SK-N-SH treated with all-trans-retinoic acid at 6 μM for 48 hours (cell line): ENCODE data around the gene FAM227B.

Source experiments
- BACH2 ChIP-seq: fragments of 250-450 bp; sonication (Bioruptor Pico); IDR thresholded peaks from 2 replicates; pipeline ENCODE4 v1.9.0; 2021; ENCODE audit warnings: mild to moderate bottlenecking, borderline replicate concordance
- CREB5 ChIP-seq: fragments of 250-450 bp; sonication (Bioruptor Pico); IDR thresholded peaks from 2 replicates; pipeline ENCODE4 v1.5.1; 2020; ENCODE audit warnings: low read depth, mild to moderate bottlenecking, moderate library complexity
- ESRRG ChIP-seq: fragments of 250-450 bp; sonication (Bioruptor Pico); IDR thresholded peaks from 2 replicates; pipeline ENCODE4 v1.6.1; 2021; ENCODE audit warnings: mild to moderate bottlenecking
- GLIS3 ChIP-seq: fragments of 250-450 bp; sonication (Bioruptor Pico); IDR thresholded peaks from 2 replicates; pipeline ENCODE4 v1.5.0; 2020; ENCODE audit warnings: mild to moderate bottlenecking, moderate library complexity
- PATZ1 ChIP-seq: fragments of 250-450 bp; sonication (Bioruptor Pico); IDR thresholded peaks from 2 replicates; pipeline ENCODE4 v1.8.0; 2020; ENCODE audit warnings: mild to moderate bottlenecking, moderate library complexity, borderline replicate concordance
- TCF4 ChIP-seq: fragments of 250-450 bp; sonication (Bioruptor Pico); IDR thresholded peaks from 2 replicates; pipeline ENCODE4 v1.8.0; 2021; ENCODE audit warnings: mild to moderate bottlenecking, moderate library complexity, borderline replicate concordance
- TOX ChIP-seq: fragments of 250-450 bp; sonication (Bioruptor Pico); IDR thresholded peaks from 2 replicates; pipeline ENCODE4 v1.8.0; 2021; ENCODE audit warnings: mild to moderate bottlenecking, moderate library complexity, borderline replicate concordance
- ZC3H10 ChIP-seq: fragments of 250-450 bp; sonication (Bioruptor Pico); IDR thresholded peaks from 2 replicates; pipeline ENCODE4 v1.5.1; 2021; ENCODE audit warnings: mild to moderate bottlenecking, moderate library complexity
- ZFP3 ChIP-seq: fragments of 250-450 bp; sonication (Bioruptor Pico); IDR thresholded peaks from 2 replicates; pipeline ENCODE4 v1.5.0; 2020; ENCODE audit warnings: mild to moderate bottlenecking, moderate library complexity
- ZFP30 ChIP-seq: fragments of 450-650 bp; formaldehyde crosslinking; IDR thresholded peaks from 2 replicates; pipeline ENCODE4 v1.5.0; 2022; ENCODE audit warnings: mild to moderate bottlenecking, moderate library complexity
- ZNF565 ChIP-seq: fragments of 450-650 bp; formaldehyde crosslinking; conservative IDR thresholded peaks from 2 replicates; pipeline ENCODE4 v1.5.0; 2020; ENCODE audit warnings: low read depth, mild to moderate bottlenecking, moderate library complexity
- ZNF70 ChIP-seq: fragments of 450-650 bp; formaldehyde crosslinking; IDR thresholded peaks from 2 replicates; pipeline ENCODE4 v1.5.0; 2020; ENCODE audit warnings: mild to moderate bottlenecking, moderate library complexity
- TF ChIP-seq, protein P1 (sequence below): fragments of 250-450 bp; sonication (Bioruptor Pico); IDR thresholded peaks from 2 replicates; pipeline ENCODE4 v1.5.1; 2021; ENCODE audit warnings: mild to moderate bottlenecking, moderate library complexity
- TF ChIP-seq, protein P2 (sequence below): fragments of 250-450 bp; sonication (Bioruptor Pico); IDR thresholded peaks from 2 replicates; pipeline ENCODE4 v1.8.0; 2021; ENCODE audit warnings: low read depth, mild to moderate bottlenecking, moderate library complexity, borderline replicate concordance

DNA sequence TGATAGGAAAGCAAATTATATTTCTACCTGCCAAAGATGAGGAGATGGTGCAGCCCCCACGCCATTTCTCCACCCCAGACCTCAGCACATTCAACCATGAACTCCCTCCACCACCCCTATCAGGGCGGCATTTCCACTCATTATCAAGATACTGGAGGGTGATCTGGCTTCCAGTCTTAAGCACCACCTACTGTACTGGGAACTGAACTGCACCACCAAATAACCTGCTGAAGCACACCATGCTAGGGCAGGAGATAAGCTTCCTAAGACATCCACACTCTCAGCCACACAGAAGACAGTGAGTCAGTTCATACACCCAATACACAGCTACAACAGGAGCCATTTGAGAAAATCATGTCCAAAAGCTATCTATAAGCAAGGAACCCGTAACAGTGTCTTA lies 98.8 kb downstream of the FAM227B start:
- TF ChIP-seq ZNF70 (CRISPR knock-in tag) (no peak), ESRRG (CRISPR knock-in tag) (no peak), ZNF565 (CRISPR knock-in tag) (no peak), TOX (no peak), ZFP3 (no peak), ZC3H10 (CRISPR knock-in tag) (no peak), PATZ1 (CRISPR knock-in tag) (no peak), CREB5 (CRISPR knock-in tag) (no peak), TCF4 (CRISPR knock-in tag) (no peak), ZFP30 (CRISPR knock-in tag) (no peak), GLIS3 (no peak), BACH2 (no peak)
- TF ChIP-seq, protein P1, sequence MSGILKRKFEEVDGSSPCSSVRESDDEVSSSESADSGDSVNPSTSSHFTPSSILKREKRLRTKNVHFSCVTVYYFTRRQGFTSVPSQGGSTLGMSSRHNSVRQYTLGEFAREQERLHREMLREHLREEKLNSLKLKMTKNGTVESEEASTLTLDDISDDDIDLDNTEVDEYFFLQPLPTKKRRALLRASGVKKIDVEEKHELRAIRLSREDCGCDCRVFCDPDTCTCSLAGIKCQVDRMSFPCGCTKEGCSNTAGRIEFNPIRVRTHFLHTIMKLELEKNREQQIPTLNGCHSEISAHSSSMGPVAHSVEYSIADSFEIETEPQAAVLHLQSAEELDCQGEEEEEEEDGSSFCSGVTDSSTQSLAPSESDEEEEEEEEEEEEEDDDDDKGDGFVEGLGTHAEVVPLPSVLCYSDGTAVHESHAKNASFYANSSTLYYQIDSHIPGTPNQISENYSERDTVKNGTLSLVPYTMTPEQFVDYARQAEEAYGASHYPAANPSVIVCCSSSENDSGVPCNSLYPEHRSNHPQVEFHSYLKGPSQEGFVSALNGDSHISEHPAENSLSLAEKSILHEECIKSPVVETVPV (CRISPR knock-in tag) = no peak
- TF ChIP-seq, protein P2, sequence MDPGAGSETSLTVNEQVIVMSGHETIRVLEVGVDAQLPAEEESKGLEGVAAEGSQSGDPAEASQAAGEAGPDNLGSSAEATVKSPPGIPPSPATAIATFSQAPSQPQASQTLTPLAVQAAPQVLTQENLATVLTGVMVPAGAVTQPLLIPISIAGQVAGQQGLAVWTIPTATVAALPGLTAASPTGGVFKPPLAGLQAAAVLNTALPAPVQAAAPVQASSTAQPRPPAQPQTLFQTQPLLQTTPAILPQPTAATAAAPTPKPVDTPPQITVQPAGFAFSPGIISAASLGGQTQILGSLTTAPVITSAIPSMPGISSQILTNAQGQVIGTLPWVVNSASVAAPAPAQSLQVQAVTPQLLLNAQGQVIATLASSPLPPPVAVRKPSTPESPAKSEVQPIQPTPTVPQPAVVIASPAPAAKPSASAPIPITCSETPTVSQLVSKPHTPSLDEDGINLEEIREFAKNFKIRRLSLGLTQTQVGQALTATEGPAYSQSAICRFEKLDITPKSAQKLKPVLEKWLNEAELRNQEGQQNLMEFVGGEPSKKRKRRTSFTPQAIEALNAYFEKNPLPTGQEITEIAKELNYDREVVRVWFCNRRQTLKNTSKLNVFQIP (CRISPR knock-in tag) = no peak
